GM18907 (cell line): Measurements from ENCODE around the gene KBTBD13.
A peak's percentile ranks its signal among the peaks of the same experiment; 100 is the strongest.
"Not testable (repeated sequence)": the region's sequence is repeated elsewhere in the genome, so short reads cannot be mapped to it uniquely, and the experiment has no call there.

ENCODE experiments used
- ATAC-seq: cut with Tn5 transposase; IDR thresholded peaks from one replicate; pipeline ENCODE4 v1.9.1; 2021; ENCODE audit warnings: mild to moderate bottlenecking, moderate library complexity; ENCODE audit not compliant: unreplicated experiment

KBTBD13 gene

DNA sequence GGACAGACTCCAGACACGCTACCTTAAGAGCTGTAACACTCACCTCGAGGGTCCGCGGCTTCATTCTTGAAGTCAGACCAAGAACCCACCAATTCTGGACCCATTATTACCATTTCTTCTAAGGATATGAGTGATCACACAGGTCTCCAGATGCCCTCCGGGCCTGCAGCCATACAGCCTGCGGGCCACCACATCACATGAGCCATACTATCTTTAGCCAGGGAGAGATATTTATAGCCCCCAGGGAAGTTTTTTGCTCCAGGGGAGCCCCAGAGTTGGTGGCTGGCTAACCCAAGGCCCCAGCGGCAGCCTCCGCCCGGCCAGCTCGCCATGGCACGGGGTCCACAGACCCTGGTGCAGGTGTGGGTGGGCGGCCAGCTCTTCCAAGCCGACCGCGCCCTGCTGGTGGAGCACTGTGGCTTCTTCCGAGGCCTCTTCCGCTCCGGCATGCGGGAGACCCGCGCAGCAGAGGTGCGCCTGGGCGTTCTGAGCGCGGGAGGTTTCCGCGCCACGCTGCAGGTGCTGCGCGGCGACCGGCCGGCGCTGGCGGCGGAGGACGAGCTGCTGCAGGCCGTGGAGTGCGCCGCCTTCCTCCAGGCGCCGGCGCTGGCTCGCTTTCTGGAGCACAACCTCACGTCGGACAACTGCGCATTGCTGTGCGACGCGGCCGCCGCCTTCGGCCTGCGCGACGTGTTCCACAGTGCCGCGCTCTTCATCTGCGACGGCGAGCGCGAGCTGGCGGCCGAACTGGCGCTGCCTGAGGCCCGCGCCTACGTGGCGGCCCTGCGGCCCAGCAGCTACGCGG, at the start of gene KBTBD13:
KBTBD13 (plus strand) TSS at position 261 of the 805 bp plus-strand sequence; CDS start at position 331, 70 bp downstream.
- no peak for ATAC-seq

DNA sequence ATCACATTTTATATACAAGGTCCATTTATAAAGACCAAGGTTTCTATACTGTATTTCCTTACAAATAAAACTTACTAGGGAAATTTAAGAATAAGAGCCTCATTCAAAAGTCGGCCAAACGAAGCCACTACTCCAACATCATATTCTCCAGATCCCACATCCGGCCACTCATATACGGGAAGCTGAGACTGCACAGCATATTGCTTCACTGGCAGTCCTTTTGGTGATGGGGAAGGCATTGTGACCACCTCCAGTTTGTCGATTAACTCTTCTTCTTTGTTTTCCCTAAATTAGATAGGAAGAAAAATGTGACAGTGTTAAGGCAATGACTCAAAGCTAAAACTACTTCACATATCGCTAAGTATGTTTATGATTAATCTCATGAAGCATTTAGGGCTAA, 49.8 kb upstream of the KBTBD13 start:
- no peak for ATAC-seq

DNA sequence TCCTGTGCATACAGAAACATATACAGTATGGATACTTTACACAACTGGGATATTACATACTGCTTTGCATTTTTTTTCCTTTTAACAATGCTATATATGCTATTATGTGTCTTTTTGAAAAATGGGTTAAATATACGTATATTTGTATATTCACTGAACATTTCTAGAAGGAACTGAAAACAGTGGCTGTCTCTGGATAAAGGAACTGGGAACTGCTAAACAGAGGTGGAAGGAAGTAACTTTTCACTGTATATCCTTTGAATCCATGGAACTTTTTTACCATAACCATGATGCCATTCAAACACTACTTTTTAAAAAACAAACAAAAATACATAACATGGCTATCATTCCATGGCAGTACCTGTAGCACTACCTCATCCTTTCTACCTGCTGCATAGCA, 49.0 kb upstream of the KBTBD13 start:
- no peak for ATAC-seq

DNA sequence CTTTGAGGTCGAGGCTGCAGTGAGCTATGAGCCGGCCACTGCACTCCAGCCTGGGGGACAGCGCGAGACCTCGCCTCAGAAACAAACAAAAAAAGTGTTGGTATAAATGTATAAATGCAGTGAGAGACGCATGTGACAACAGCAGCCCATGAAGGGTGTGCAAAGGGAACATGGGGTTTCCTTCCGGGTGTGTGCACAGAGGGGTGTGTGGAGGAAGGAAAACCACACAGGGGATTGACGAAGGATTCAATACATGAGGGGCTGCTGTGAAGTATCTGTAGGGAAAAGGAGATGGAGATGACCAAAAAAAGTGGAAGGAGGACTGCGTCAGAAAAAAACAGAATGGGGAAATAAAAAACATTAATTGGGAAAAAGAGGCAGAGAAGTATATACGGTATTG, 48.2 kb upstream of the KBTBD13 start:
- no peak for ATAC-seq

DNA sequence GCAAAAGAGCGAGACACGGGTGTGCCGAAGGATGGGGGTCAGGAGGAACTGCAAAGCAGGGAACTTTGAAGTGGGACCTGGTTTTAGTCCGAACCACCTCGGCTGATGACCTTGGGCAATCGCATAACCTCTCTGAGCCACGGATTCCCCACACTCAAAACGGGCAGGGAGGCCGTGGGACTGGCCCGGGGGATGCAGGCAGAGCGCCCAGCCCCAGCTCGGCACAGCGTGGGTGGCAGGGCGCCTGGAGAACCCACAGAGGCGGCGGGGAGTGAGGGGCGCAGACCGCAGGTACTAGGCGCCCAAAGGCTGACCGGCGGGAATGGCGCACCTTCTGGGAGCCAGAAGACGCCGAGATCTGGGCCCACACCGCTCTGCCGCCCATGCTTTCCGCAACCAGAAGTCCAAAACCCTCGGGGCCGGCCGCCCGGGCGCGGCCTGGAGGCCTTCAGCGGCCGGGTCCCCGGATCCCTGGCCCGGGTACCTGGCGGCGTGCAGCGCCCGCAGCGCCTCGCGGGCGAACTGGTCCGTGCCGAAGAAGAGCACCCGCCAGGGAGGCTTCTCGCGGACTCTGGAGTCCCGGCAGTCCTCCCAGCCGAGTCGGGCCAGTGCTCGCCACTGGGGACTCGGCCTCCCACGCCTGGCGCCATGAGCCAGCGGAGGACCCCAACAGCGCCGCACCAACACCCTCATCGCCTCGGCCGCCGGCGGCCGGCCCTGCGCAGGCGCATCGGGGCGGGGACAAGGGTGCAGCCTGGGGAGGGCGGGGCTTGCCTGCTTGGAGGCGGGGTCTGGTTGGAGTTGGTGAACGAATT, 47.4 kb upstream of the KBTBD13 start, which contains the start of gene MTFMT:
MTFMT (minus strand) TSS at position 719 of the 815 bp plus-strand sequence; CDS start at position 693, 26 bp downstream.
- peak; percentile 57 for ATAC-seq

DNA sequence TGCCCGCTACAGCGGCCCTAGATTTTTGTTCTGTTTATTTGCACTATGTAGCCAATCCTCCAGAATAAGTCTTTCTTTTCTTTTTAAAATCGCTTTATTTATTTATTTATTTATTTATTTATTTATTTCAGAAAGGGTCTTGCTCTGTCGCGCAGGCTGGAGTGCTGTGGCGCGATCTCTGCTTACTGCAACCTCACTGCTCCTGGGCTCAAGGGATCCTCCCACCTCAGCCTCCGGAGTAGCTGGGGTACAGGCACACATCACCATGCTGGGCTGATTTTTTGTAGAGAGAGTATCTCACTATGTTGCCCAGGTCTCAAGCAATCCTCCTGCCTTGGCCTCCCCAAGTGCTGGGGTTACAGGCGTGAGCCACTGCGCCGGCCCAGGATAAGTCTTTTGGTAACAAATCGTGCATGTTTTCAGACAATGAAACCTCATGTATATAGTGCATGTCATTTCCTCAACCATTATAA, 46.8 kb upstream of the KBTBD13 start:
- peak; percentile 4 for ATAC-seq

DNA sequence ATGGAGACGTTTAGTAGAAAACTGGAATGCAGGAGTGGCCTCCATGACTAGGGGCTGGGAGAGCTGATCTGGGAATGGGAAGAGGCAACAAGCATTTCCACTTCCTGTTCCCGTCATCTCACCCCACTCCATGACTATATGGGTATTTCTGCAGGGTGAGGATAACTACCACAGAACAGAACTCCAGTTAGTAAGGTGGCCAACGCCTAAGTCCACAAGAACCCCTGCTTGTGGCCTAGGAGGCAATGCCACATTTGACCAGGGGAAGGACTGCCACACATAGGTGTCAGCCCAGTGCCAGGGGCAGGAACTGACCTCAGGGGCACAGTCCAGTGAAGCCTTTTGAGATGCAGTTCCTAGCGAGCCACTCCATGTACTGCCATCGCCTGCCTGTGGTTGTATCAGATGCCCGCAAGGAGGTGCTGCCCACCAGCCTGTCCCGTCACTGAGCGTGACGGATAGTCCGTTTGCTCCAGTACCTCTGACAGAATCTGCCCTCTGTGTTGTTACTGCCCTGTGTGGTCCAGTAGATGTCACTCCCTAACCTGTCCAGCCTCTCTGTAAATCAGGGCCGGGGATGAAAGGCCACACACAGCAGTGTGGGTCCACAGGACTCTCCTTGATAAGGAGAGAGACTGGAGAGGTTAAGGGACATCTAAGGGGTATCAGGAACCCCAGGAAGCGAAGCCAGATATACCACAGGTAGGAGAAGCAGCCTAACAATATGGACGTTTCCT, 43.6 kb upstream of the KBTBD13 start:
- peak; percentile 56 for ATAC-seq

DNA sequence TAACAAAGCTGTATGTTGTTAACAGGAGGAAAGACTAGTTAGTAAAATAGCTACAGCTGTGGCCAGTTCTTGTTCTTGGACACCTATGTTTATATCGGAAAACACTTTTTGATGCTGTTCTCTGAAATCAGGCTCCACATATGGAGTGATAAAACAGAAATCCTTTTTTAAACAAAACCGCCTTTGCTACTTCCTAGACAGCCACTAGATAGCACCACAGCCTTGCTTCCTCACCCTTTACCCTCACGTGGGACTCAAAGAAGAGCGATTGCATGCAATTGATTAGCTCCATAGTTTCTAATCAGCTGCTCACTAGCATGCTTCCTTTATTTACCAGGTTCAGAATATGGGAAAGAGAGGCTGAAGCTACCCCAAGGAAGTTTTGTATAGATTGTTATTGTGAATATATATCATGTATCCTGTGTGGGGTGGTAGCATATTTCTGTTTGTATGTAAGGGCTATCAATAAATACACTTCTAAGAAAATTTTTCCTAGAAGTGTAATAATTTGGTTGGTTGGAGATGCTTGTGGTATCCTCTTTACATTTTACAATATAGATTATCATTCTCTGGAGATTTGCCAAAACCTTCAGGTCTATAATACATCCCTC, 42.8 kb upstream of the KBTBD13 start:
- no peak for ATAC-seq

DNA sequence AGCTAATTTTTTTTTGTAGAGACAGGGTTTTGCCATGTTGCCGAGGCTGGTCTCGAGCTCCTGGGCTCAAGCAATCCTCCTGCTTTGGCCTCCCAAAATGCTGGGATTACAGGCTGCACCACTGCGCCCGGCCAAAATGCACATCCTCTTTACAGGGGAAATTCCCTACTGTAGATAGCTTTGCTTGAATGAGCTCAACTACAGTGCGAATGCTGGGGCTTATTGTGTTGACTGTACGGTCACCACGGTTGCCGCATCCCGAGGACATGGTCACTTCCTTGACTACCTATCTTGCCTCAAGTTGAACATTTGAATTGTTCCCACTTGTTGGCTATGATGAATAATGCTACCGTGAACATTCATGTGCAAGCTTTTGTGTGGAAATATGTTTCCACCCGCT, 41.8 kb upstream of the KBTBD13 start:
- no peak for ATAC-seq

DNA sequence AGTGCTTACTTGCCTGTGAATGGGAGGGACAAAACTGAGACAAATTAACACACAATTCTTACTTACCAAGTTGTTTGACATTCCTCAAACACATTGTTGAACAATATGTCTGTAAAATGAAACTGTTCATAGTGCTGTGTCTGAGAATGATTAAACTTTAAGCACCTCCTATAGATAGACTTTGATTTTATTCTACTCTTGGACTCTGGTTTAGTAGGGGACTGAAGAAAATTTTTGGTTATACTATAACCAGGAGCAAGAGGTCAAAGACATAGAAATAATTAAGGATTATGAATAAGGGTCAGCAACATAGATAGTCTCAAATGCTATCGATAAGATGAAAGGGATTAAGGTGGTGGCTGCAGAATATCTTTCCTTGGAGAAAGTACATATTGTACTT, 39.2 kb upstream of the KBTBD13 start:
- ATAC-seq: no peak

DNA sequence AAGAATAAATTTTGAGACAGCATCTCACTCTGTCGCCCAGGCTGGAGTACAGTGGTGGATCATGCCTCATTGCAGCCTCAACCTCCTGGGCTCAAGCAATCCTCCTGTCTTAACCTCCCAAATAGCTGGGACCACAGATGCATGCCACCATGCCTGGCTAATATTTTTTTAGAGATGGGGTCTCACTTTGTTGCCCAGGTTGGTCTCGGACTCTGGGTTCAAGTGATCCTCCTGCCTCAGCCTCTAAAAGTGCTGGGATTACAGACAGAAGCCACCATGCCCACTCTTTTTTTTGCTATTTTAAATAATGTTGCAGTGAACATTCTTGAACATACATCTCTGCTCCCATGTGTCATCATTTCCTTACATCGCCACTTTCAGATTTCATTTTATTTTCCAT, 38.1 kb upstream of the KBTBD13 start:
- no peak for ATAC-seq

DNA sequence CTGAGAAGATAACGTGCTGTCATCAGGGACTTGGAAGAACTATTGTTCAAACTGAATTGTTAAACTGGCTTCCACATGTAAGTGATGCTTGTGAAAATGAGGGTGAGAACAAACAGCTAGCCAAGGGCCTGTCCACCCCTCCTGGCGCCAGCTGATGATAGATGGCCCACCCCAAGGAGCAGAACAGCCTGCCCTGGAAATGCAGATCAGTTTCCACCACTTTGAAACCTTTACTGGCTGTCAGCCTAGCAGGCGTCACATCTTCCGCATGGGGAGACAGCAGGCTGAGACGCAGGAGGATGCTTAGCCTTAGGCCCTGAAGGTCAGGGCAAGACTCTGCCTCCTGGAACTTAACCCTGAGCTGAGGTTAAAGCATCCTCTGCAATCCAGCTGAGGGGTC, 37.7 kb upstream of the KBTBD13 start:
- no peak for ATAC-seq

DNA sequence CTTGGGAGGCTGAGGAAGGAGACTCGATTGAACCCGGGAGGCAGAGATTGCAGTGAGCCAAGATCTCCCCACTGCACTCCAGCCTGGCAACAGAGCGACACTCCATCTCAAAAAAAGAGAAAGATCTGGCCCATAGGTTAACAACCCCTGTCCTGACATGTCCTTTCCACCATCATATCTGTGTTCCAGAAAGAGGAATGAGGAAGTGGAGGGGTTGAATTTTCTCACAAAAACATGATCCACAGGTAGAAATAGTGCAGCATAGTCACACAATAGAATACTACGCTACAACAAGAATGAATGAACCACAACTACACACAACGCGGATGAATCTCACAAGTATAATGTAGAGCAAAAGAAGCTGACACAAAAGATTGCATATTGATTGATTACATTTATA, 36.1 kb upstream of the KBTBD13 start:
- ATAC-seq: no peak

DNA sequence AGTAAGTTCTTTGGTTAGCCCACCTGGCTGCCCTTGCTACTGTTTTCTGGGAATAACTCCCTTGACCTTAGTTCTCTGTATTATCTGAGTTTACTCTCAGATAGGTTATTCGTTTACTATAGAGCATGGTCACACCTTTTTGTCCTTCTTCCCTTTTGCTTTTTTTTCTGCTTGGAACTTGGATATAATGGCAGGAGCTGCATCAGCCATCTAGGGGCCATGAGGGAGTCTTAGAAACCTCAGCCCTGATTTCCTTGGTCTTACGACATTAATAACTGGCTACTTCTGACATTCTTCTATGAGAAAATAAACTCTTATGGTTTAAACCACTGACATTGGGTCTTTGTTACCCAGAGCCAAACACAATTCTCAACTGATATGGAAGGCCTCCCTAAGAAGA, 34.8 kb upstream of the KBTBD13 start:
- ATAC-seq: no peak

DNA sequence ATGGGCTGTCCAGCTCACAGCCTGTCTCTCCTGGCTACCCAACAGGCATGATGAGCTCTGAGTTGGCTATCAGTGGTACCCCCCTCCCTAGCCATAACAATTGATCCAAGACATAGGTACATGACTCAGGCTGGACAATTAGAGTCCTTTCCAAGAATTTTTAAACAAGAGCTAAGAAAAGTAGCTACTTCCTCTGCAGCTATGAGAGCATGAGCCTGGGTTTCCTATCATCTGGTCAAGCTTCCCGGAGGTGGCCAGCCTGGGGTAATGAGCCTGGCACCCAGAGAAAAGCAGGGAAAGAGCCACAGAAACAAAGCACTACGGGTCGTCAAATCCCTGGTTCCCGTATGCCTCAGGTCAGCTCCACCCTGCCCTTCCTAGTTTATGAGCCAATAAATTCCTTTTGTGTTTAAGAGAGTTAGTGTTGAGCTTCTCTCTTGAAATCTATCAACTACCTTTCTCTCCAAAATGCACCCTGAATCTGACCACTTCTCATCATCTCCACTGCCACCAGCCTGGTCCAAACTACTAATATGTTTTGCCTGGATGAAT, 33.7 kb upstream of the KBTBD13 start:
- no peak for ATAC-seq

DNA sequence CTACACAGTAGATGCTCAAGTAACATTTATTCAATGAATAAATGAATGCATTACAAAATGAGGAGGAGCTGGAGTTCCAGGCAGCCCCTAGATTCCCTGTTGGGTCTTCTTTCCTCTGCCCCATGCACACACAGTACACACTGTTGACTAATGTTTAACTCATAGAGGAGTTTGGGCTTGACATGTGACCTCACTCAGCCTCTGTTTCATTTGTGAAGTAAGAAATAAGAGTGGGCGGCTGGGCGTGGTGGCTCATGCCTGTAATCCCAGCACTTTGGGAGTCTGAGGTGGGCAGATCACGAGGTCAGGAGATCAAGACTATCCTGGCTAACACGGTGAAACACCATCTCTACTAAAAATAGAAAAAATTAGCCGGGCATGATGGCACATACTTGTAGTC, 32.3 kb upstream of the KBTBD13 start:
- not testable (repeated sequence) for ATAC-seq

DNA sequence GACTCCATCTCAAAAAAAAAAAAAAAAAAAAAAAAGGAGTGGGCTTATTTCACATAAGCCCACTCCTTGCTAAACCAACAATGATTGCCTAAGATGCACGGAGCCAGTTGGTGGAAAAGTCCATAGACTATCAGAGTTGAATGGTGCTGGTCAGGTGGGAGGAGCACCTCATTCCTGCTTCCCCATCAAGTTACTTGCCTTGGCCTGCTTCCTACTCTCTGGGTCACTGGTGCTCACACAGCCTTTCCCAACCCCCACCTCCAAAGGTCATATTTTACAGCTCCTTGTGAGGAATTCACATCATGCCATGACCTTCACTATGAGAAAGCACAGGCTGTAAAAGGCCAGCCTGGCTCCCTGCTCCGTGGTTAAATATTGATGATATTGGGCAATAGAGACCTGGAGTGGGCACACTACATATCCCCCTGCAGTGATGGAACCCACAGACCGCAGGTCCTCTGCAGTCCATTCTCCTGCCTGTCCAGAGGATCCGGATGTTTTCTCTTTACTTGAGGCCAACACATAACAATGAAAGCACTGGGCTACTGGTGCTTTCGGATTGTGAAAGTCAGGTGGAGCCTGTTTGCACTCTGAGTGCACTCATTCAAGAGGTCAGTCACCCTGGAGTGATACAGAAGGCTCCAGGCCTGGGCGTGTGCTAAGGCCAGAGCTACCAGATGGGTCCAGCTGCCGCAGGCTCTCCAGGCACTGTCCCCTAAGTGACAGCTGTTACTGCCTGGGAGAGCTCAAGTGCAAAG, 31.6 kb upstream of the KBTBD13 start, which contains the start of gene SLC51B:
SLC51B (plus strand) TSS at position 664 of the 758 bp plus-strand sequence. CDS start 4,618 bp downstream, outside the sequence.
- no peak for ATAC-seq

DNA sequence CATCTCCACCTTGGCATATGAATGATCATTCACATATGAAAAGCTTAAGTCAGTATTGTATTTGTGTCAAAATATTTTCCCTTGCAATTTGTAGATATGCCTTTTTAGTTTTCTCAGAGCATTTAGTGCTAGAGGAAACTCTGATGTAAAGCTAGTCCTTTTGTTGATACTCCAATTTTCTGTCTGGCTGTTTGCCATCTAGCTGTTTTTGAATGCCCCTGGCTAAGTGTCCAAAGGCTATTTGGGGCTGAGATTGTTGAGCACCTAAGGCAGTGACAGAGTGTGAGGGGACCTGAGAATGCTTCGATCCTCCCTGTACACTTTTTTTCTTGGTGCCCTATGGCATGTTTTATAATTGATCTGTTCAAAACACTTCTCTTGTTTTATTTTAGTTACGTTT, 28.3 kb upstream of the KBTBD13 start:
- ATAC-seq: no peak

DNA sequence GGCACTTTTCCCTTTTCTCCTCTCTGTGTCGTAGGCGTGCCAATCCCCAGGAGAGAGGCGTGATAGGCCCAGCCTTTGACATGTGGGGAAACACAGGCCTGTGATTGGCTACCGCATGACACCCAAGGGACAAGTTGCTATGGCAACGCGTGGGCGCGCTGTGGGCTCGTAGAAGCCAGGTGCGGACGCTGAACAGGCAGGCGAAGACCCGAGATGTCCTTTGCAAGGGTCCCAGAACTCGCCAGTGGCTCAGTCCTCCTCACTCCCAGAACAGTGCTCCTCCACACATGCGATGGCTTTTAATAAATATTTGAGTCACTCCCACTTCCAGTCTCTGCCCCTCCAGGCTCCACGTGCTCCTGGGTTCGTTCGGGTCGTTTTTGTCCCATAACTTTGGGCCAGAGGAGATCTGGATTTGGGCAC, 27.1 kb upstream of the KBTBD13 start:
- peak; percentile 91 for ATAC-seq

DNA sequence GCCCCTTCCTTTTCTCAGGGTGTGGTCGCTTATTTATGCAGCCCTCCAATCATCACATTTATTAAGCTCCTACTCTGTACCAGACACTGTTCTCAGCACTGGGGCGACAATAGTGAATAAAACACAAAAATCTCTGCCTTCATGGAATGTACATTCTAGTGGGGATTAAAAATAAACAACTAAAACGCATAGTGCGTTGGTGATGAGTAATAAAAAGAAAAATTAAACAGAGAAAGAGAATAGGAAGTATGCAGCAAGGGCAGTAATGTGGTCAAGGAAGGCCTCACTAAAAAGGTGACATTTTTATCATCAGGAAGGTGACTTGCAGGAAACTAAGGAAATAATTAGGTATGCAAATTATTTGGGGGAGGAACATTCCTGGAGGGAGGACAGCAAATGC, 26.3 kb upstream of the KBTBD13 start:
- ATAC-seq: no peak
